HCT116 (cell line): ENCODE data around the gene KPNB1. TPM values are rescaled to one million over a fixed set of nuclear protein-coding genes. Genes with fewer than 3 reads are reported as not detected.

Source experiments
- ATAC-seq: fragments of 200-7000 bp; cut with Tn5 transposase; 2 replicates; pipeline ENCODE4 v1.9.1; 2020; ENCODE audit warnings: mild to moderate bottlenecking, moderate library complexity
- BruUV-seq: library from RNA; stranded (reverse); fragments of 400-500 nt; replicated peaks from 2 replicates; lab custom pipeline; 2021; lab: Mats Ljungman, UMichigan
- CTCF ChIA-PET: fragments of 300-600 bp; sonication (Branson Sonifier 250); formaldehyde crosslinking; loops from one replicate; lab custom pipeline; 2021; ENCODE audit warnings: antibody characterized with exemption; lab: Charles Lee
- POLR2A ChIA-PET: fragments of 300-600, 350-600 bp; sonication (Branson Sonifier 250); formaldehyde crosslinking; loops from one replicate; lab custom pipeline; 2021; ENCODE audit warnings: antibody characterized with exemption; lab: Charles Lee
- RAD21 ChIA-PET, 2 experiments: fragments of 300-600 bp; sonication (Branson Sonifier 250); formaldehyde crosslinking; loops; one replicate each; lab custom pipeline; 2023; ENCODE audit warnings: low total read pairs in 2 of 2; ENCODE audit not compliant: uncharacterized antibody in 2 of 2, unreplicated experiment in 2 of 2, low non-redundant PET in 1 of 2; lab: Charles Lee
- DNase-seq: peaks from one replicate; pipeline ENCODE4 v3.0.0-alpha.2; 2010; ENCODE audit warnings: low read depth, low spot score
- H2AFZ ChIP-seq: fragments of 200-600 bp; shearing (Covaris generic), sonication (generic); 2 replicates; pipeline ENCODE4 v1.6.1; 2017; ENCODE audit warnings: low read depth, mixed run types, mixed read lengths, antibody characterized with exemption, low read length; ENCODE audit not compliant: poor library complexity, severe bottlenecking
- H3K27ac ChIP-seq: 2 replicates; pipeline ENCODE4 v1.5.1; 2012; ENCODE audit warnings: low read depth, low read length
- H3K27me3 ChIP-seq: fragments of 200-600 bp; sonication (generic); 2 replicates; pipeline ENCODE4 v1.6.1; 2016; ENCODE audit warnings: mixed run types, low read length, mixed read lengths; ENCODE audit not compliant: insufficient read depth
- H3K36me3 ChIP-seq, 2 experiments: fragments of 200-500 bp in 1 of 2; fragments of 200-600 bp in 1 of 2; sonication (Bioruptor generic) in 1 of 2; sonication (generic) in 1 of 2; 2 replicates each; pipeline versions ENCODE4 v1.5.1 to v1.6.1; 2014 to 2016; ENCODE audit warnings: low read length in 2 of 2, inconsistent platforms in 1 of 2, mixed read lengths in 1 of 2, mixed run types in 1 of 2; ENCODE audit not compliant: insufficient read depth in 2 of 2, control insufficient read depth in 1 of 2
- H3K4me1 ChIP-seq, 2 experiments: fragments of 200-600 bp in 1 of 2; sonication (generic) in 1 of 2; 2 replicates each; pipeline versions ENCODE4 v1.5.1 to v1.6.1; 2012 to 2017; ENCODE audit warnings: low read length in 2 of 2, inconsistent platforms in 1 of 2, mild to moderate bottlenecking in 1 of 2, mixed read lengths in 1 of 2, mixed run types in 1 of 2, moderate library complexity in 1 of 2; ENCODE audit not compliant: insufficient read depth in 2 of 2, control insufficient read depth in 1 of 2
- H3K4me2 ChIP-seq: fragments of 200-600 bp; sonication (generic); 2 replicates; pipeline ENCODE4 v1.6.1; 2017; ENCODE audit warnings: mixed run types, low read length, mixed read lengths
- H3K4me3 ChIP-seq, 2 experiments: fragments of 200-600 bp in 1 of 2; sonication (generic) in 1 of 2; replicated peaks in 1 of 2; 2 replicates each; pipeline ENCODE4 v1.5.1; 2011 to 2016; ENCODE audit warnings: low read length in 2 of 2, control low read depth in 1 of 2, low read depth in 1 of 2, mild to moderate bottlenecking in 1 of 2, mixed read lengths in 1 of 2, mixed run types in 1 of 2
- H3K79me2 ChIP-seq: fragments of 200-600 bp; sonication (generic); 2 replicates; pipeline ENCODE4 v1.6.1; 2017; ENCODE audit warnings: mild to moderate bottlenecking, mixed run types, low read length, moderate library complexity, mixed read lengths; ENCODE audit not compliant: insufficient read depth
- H3K9ac ChIP-seq: fragments of 200-600 bp; sonication (generic); 2 replicates; pipeline ENCODE4 v1.6.1; 2016; ENCODE audit warnings: low read length, mixed read lengths
- H3K9me2 ChIP-seq: fragments of 200-600 bp; sonication (generic), shearing (Covaris generic); 2 replicates; pipeline ENCODE4 v1.6.1; 2017; ENCODE audit warnings: mixed run types, mild to moderate bottlenecking, moderate library complexity; ENCODE audit not compliant: insufficient read depth
- H3K9me3 ChIP-seq, 2 experiments: fragments of 200-500 bp in 1 of 2; fragments of 200-600 bp in 1 of 2; sonication (Bioruptor generic) in 1 of 2; sonication (generic) in 1 of 2; 2 replicates each; pipeline ENCODE4 v1.6.1; 2014 to 2017; ENCODE audit warnings: low read length in 2 of 2, mixed read lengths in 2 of 2, inconsistent platforms in 1 of 2, low read depth in 1 of 2, mild to moderate bottlenecking in 1 of 2, mixed run types in 1 of 2, moderate library complexity in 1 of 2; ENCODE audit not compliant: control insufficient read depth in 1 of 2, insufficient read depth in 1 of 2
- H4K20me1 ChIP-seq: fragments of 200-600 bp; sonication (generic), shearing (Covaris generic); 2 replicates; pipeline ENCODE4 v1.6.1; 2017; ENCODE audit warnings: mixed run types, mild to moderate bottlenecking, moderate library complexity; ENCODE audit not compliant: insufficient read depth
- JUND ChIP-seq: IDR thresholded peaks from 2 replicates; pipeline ENCODE4 v1.6.1; 2012
- SIN3A ChIP-seq: IDR thresholded peaks from 2 replicates; pipeline ENCODE4 v1.6.1; 2012; ENCODE audit warnings: low read depth
- intact Hi-C: fragments of 100-400 bp; cut with micrococcal nuclease; formaldehyde crosslinking; loops from 2 replicates; pipeline ENCODE4 v1.10.0; 2022
- total RNA-seq: library from RNA; stranded (reverse); gene quantifications from one replicate; pipeline ENCODE4 v1.2.1, GENCODE V29; 2021; ENCODE audit not compliant: unreplicated experiment
- TF ChIP-seq, protein P1 (sequence below), 3 experiments: fragments of 200-600 bp in 1 of 3; sonication (generic) in 1 of 3; IDR thresholded peaks in 2 of 3; conservative IDR thresholded peaks in 1 of 3; 2 replicates each; pipeline ENCODE4 v1.5.1; 2012 to 2017; ENCODE audit warnings: low read depth in 2 of 3, low read length in 2 of 3, antibody characterized with exemption in 1 of 3, borderline replicate concordance in 1 of 3, control low read depth in 1 of 3, mild to moderate bottlenecking in 1 of 3, mixed read lengths in 1 of 3, mixed run types in 1 of 3, moderate library complexity in 1 of 3; ENCODE audit not compliant: insufficient read depth in 1 of 3

Gene KPNB1
- total RNA-seq, 1 experiment from 2014 or later = 526 TPM

DNA sequence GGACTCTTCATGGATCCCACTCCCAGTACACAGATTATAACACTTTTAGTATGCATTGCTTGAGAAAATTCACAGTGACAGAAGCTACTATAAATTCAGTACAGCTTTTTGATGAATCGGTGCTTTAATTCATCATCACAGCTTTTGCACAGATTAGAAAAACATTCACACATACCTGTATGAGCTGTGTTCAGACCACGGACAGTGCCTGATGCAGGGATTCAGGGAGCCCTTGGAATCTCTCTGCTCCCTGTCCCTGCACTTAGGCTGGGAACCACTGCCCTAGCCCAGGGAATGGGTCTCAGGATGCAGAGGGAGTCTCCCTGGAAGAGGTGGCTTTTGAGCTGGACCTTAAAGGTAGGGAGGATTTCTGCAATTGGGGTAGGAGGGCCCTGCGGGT, 58.2 kb downstream of the KPNB1 start:
- BruUV-seq = no TSS peak
- intact Hi-C loops = no loop called here
- DNase-seq (no peak), ATAC-seq (no peak)
- no peaks in the 10 kb centered on the region for H3K79me2 ChIP-seq
- no peak overlapping the region for H3K27ac ChIP-seq
- CTCF ChIA-PET = interaction anchor here (1.0 to 3.0 kb wide), 2 partner anchors 9 to 10 kb away, joined by 3 to 13 read pairs; no protein-coding TSS in a partner anchor
- H3K9me3 ChIP-seq = no peaks in the 10 kb centered on the region
- H3K9ac ChIP-seq = no peak overlapping the region
- peaks cover 0 to 9% of the 10 kb centered on the region in 2 experiments; a peak in 2 of 4 replicates for H3K4me1 ChIP-seq
- H3K9me2 ChIP-seq = no peaks in the 10 kb centered on the region
- no peak overlapping the region for H3K4me3 ChIP-seq
- no peaks in the 10 kb centered on the region for H3K36me3 ChIP-seq
- peaks cover 2% of the 10 kb centered on the region; the same call in 1 of the 2 replicates for H3K27me3 ChIP-seq
- POLR2A ChIA-PET = no interaction called here
- no peaks in the 10 kb centered on the region for H4K20me1 ChIP-seq
- H3K4me2 ChIP-seq = no peak overlapping the region
- TF ChIP-seq JUND (no peak), SIN3A (no peak)
- no peak overlapping the region for H2AFZ ChIP-seq
- RAD21 ChIA-PET = no interaction called here

DNA sequence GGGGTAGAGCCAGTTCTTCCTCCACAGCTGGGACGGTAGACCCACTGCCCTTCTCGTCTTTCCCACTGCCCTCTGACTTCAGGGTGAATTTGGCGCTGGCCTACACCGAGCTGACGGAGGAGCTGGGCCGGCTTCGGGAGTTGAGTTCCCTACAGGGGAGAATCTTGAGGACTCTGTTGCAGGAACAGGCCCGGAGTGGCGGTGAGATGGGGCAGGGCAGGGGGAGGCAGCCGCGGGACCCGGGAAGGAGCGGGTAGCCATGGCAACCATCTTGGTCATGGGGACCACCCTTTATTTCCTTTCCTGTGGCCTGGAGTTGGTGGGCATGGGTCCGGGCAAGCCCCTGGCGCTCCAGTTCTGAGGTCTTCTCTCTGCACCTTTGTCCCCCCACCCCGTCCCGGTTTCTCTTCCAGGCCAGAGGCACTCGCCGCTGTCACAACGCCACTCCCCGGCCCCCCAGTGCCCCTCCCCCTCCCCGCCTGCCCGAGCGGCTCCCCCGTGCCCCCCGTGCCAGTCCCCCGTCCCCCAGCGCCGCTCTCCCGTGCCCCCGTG, 58.7 kb downstream of the KPNB1 start:
- peaks cover 0 to 9% of the 10 kb centered on the region in 2 experiments; a peak in 2 of 4 replicates for H3K4me1 ChIP-seq
- no peaks in the 10 kb centered on the region for H4K20me1 ChIP-seq
- no peak overlapping the region for H3K9ac ChIP-seq
- H3K27ac ChIP-seq = no peak overlapping the region
- H3K9me3 ChIP-seq = no peaks in the 10 kb centered on the region
- H3K79me2 ChIP-seq = no peaks in the 10 kb centered on the region
- CTCF ChIA-PET = interaction anchor here (1.0 to 3.0 kb wide), 2 partner anchors 9 to 11 kb away, joined by 3 to 13 read pairs; no protein-coding TSS in a partner anchor
- TF ChIP-seq, protein P1, sequence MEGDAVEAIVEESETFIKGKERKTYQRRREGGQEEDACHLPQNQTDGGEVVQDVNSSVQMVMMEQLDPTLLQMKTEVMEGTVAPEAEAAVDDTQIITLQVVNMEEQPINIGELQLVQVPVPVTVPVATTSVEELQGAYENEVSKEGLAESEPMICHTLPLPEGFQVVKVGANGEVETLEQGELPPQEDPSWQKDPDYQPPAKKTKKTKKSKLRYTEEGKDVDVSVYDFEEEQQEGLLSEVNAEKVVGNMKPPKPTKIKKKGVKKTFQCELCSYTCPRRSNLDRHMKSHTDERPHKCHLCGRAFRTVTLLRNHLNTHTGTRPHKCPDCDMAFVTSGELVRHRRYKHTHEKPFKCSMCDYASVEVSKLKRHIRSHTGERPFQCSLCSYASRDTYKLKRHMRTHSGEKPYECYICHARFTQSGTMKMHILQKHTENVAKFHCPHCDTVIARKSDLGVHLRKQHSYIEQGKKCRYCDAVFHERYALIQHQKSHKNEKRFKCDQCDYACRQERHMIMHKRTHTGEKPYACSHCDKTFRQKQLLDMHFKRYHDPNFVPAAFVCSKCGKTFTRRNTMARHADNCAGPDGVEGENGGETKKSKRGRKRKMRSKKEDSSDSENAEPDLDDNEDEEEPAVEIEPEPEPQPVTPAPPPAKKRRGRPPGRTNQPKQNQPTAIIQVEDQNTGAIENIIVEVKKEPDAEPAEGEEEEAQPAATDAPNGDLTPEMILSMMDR (IDR thresholded peaks at IDR 0.05 in 2 of 3, conservative IDR thresholded peaks at IDR 0.05 in 1 of 3; ENCODE audit: borderline replicate concordance in 1 of 3, insufficient read depth in 1 of 3, low read depth in 2 of 3, low read length in 2 of 3) = no peak
- no peak overlapping the region for H2AFZ ChIP-seq
- no peak overlapping the region for H3K4me3 ChIP-seq
- intact Hi-C loops = no loop called here
- H3K4me2 ChIP-seq = no peak overlapping the region
- RAD21 ChIA-PET = no interaction called here
- ATAC-seq (no peak), DNase-seq (no peak)
- H3K36me3 ChIP-seq = no peaks in the 10 kb centered on the region
- H3K27me3 ChIP-seq = peaks cover 7% of the 10 kb centered on the region; the same call in 1 of the 2 replicates
- H3K9me2 ChIP-seq = no peaks in the 10 kb centered on the region
- POLR2A ChIA-PET = no interaction called here
- no TSS peak for BruUV-seq
